ENCODE data around the gene CENPL.
"Not testable (repeated sequence)": the region's sequence is repeated elsewhere in the genome, so short reads cannot be mapped to it uniquely, and the experiment has no call there.

Gene CENPL

DNA sequence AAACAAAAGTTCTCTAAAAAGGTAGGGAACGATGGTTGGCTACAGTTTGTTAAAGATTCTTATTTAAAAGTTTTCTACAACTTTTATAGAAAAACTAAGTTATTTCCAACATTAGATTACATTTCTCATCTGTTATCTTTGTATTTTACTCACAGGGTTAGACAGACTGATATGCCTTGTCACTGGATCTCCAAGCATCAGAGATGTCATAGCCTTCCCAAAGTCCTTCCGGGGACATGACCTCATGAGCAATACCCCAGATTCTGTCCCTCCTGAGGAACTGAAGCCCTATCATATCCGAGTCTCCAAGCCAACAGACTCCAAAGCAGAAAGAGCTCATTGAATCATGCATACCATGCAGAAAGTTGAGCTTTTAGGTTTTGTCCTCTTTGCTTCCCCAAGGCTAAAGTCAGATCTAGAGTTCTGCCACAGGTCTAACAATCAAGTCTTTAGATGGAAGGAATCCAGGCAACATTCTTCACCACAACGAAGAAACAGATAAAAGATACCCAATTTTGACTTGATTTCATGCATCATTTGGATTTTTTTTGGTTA, 32.8 kb upstream of the CENPL start:
- in situ Hi-C loops (cut with MboI; ENCODE audit: low sequenced_read_pairs), result no loop called here

DNA sequence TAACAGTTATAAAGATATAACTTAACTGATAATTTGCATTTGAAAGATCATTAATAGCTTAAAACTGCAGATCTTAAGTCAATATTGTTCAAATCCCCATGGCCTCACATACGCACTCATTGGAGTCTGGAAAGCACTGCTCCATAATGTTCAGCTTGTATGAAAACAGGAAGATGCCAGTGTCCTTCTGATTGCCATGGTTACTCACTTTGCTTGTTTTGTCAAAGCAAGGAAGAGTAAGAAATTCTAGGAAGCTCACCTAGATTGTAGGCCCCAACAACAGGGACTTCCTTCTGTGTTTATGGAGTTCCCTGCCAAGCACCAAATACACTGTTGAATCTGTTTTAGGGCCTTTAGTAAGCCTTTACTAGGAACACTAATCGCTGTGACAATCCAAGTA, 32.2 kb upstream of the CENPL start:
- in situ Hi-C loops (cut with MboI; ENCODE audit: low sequenced_read_pairs), result no loop called here

DNA sequence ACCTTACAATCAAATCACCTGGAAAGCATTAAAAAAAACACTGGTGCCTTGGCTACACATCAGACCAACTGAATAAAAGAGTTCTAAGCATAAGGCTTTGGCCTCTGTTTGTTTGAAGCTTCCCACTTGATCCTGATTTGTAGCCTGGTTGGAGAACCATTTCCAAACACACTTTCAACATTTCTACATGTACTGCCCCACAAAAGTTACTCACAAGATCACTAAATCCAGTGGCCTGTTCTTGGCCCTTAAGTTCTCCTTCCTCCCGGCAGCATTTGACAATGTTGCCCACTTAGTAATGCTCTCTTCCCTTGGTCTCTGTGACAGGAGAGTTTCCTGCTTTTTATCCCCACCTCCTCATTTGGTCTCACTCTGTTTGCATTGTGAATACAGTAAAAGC, 31.3 kb upstream of the CENPL start:
- in situ Hi-C loops (cut with MboI; ENCODE audit: low sequenced_read_pairs), result no loop called here

DNA sequence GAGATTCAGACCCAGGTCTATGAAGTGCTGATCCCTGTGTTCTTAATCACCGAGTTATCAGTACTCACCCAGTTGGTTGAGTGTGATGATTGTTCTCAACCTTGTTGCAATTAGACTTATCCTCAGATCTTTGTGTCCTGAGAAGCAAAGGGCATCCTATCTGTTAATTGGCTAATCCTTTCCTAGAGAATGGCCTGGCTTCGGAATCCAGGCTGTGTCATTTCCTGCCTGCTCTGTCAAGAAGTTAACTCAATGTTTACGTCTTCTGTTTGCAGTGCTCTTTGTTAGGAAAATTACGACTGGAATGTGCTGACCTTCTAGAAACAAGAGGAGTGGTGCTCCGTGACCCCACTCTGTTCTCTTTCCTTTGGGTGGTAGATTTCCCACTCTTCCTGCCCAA, 28.4 kb upstream of the CENPL start:
- in situ Hi-C loops (cut with MboI; ENCODE audit: low sequenced_read_pairs), result no loop called here

DNA sequence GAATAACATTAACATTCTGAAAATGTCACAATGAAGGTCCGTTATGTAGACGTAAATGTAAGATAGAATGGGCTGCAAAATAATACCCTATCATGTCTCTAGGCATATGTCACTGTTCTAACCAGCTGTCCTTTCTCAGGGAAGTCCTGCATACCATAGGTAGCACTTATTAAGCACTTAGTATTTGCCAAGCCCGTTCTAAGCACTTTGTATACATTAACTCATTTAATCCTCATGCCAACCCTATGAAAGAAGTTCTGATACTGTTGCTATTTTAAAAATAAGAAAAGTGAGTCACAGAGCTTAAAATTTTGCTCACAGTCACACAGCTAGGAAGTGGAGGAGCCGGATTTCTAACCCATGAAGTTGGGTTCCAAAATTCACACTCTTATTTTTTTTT, 27.4 kb upstream of the CENPL start:
- in situ Hi-C loops (cut with MboI; ENCODE audit: low sequenced_read_pairs), result no loop called here

DNA sequence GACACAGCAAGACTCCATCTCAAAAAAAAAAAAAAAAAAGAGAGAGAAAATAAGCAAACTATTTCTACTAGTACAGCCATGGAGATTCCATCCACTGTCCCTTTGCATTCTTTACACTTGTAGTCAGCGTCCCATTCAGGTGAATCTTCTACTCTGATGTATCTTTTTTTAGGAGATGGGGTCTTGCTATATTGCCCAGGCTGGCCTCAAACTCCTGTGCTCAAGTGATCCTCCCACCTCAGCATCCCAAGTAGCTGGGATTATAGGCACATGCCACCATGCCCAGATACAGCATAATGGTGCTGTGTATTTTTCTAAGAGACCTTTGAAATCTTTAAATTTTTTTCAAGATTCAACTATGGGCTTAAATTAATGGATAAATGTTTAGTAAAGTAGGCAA, 8.1 kb upstream of the CENPL start:
- in situ Hi-C loops (cut with MboI; ENCODE audit: low sequenced_read_pairs), result loop anchor here (25.0 kb wide), 2 partner anchors 395 to 1095 kb away; no protein-coding TSS in a partner anchor

DNA sequence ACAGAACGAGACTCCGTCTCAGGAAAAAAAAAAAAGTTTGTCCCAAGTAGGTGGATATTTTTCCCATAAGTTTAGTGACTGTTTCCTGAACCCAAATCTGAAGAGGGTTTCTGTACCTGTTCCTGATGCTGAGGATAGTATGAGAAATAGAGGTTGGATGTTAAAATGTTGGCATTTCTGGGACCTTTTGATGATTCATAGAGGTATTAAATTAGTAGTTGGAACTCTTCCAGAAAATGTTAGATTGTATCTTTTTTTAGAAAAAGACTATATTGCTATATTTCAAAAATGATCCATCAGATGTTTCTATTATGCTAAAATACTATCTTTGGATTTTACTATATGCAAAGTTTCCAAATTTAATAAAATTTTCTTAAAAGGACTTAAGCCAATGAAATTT, 2.9 kb upstream of the CENPL start:
- in situ Hi-C loops (cut with MboI; ENCODE audit: low sequenced_read_pairs), result loop anchor here (25.0 kb wide), 2 partner anchors 390 to 1090 kb away; no protein-coding TSS in a partner anchor

DNA sequence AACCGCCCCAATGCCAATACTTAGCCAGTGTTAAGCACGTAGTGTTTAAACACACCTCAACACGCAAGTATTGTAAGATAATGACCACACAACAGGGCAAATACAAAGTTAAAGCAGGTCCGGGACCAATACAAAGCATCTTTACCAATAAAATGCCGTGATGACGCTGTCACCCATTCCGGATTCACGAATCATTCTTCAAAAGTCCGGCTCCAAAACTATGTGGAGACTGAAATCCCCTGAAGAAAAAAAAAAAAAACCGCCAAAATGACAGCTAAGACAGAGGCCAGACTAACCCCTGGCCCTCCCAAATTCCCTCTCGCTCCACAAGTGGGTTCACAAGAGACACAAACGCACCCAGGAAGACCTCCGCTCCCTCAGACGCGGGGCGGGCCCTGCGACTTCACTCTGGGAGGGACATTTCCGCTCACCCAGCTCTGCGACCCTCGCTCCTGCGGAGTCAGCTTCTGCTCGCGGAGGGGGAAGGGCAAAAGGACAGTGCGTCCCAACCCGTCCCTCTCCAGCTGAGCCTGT, 835 bp downstream of the CENPL start:
- in situ Hi-C loops (cut with MboI; ENCODE audit: low sequenced_read_pairs), result no loop called here

DNA sequence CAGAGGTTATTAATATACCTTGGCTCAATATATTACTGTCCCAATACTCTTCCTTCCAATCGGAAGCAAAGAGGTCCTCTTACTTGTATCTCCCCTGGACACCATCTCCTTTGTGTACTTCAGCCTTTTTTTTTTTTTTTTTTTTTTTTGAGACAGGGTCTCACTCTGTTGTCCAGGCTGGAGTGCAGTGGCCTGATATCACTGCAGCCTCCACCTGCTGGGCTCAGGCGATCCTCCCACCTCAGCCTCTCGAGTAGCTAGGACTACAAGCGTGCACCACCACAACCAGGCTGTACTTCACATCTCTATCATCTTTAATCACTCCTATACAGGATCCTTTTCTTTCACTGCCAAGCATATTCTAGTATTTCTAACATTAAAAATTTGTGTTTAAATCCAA, 3.0 kb downstream of the CENPL start:
- in situ Hi-C loops (cut with MboI; ENCODE audit: low sequenced_read_pairs), result no loop called here

DNA sequence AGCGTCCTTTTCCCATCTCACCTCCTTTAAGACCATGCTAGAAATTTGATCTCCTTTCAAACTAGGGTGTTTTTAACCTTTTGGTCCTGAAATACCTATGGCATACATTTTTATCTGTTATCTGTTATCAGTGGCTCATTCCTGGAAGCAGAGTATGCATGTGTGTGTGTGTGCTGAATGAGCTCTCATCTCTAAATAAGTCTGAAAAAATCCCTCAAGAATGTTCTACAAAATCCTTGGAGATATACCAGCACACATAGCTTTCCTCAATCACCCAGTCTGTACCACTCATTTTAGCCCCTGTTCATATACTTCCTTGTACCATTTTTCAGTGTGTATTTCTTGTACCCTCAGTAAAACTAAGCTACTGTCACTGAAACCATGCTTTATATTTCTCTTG, 6.2 kb downstream of the CENPL start:
- in situ Hi-C loops (cut with MboI; ENCODE audit: low sequenced_read_pairs), result no loop called here

DNA sequence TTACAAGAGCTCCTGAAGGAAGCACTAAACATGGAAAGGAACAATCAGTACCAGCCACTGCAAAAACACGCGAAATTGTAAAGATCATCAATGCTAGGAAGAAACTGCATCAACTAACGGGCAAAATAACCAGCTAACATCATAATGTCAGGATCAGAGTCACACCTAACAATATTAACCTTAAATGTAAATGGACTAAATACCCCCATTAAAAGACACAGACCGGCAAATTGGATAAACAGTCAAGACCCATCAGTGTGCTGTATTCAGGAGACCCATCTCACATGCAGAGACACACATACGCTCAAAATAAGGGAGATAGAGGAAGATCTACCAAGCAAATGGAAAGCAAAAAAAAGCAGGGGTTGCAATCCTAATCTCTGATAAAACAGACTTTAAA, 11.0 kb downstream of the CENPL start:
- in situ Hi-C loops (cut with MboI; ENCODE audit: low sequenced_read_pairs), result not testable (repeated sequence)

DNA sequence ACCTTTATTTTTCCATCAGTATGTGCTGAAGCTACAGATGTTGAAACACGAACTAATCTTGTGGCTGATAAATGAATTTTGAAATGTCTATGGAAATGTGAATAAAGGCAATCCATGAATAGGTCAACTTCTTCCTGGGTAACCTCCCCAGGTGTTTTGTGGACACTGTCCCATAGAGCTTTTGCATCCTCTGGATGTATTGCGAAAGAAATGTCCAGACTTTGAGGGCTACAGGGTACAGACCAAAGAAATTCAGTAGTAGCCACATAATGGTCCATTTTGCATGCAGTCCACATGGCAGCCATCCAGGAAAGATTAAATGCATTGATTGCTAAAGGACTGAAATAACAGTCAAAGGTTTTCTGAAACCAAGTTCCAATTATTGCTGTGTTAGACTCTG, 21.7 kb downstream of the CENPL start:
- in situ Hi-C loops (cut with MboI; ENCODE audit: low sequenced_read_pairs), result no loop called here

DNA sequence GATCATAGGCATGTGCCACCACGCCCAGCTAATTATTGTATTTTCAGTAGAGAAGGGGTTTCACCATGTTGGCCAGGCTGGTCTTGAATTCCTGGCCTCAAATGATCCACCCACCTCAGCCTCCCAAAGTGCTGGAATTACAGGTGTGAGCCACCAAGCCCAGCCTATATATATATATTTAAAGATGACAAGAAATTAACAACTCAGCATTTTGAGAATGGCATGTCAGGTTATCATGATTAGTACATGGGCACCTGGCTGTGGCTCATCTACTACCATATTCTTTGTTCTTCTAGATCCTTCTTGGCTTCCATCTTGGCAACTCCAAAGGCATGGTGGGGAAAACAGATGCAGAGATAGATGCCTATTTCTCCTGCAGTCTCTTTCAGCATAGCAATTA, 24.7 kb downstream of the CENPL start:
- in situ Hi-C loops (cut with MboI; ENCODE audit: low sequenced_read_pairs), result not testable (repeated sequence)

DNA sequence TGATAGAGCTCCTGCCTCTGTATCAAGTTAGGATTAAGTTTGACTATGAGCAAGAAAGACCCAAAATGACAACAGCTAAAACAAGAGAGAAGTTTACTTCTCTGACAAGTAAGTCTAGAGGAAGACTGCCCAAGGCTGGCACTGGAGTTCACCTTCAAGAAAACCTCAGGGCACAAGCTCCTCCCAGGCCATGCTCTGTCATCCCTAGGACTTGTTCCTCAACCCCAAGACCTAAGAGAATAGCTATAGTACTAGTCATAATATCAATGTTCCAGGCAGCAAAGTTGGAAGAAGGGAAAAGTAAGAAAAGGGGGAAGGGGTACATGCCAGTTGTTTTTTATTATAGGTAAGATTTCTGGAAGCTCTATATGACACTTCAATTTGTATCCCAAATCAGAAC, 26.6 kb downstream of the CENPL start:
- in situ Hi-C loops (cut with MboI; ENCODE audit: low sequenced_read_pairs), result no loop called here

DNA sequence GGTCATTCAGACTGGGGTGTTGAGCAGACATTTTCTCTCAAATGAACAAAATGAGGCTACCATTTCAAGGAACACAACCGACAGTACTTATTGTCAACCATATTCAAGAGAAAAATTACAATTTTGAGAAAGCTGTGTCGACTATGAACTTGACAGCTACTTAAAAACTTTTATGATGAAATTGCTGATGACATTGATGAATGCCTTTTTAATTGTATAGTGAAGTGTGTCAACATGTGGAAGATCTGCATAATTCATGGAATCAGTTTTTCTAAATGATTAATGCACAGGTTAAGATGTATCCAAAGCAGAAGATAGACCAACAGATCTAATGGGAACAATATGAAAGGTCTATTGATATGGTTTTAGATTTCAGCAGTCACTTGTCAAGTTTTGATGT, 34.8 kb downstream of the CENPL start:
- in situ Hi-C loops (cut with MboI; ENCODE audit: low sequenced_read_pairs), result no loop called here

DNA sequence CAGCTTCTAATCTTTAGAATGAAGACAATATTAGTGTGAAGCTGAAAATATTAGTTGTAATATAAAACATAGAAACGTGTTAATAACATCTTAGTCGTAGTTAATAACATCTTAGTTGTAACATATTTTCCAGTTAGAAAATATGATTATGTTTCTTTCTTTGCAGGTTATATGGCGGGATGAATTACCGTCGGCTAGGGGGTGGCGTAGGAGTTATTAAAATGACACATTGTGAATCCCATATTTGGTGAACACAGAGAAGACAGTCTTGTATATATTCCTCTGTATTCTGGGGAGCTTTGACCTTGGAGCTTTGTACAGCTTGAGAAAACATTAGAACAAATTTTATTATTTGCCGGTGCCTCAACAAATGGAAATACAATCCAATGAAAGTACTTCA, 39.7 kb downstream of the CENPL start:
- in situ Hi-C loops (cut with MboI; ENCODE audit: low sequenced_read_pairs), result no loop called here

DNA sequence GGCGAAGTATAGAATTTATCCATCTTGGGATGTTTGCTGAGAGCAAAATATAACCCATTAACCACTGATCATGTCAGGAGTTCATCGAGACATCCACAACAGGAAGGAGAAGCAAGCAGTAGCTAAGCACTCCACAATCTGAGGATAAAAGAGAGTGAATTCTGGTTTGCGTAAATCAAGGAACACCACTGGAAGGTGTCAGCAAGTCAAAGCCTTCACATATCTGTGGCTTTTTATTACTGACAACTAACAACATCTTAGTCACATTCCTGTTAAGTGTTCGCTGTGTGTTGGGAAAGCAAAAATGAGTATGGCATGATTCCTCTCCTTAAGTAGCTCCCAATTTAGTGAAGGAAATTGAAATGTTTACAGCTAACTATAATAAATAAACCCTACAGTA, 44.7 kb downstream of the CENPL start:
- in situ Hi-C loops (cut with MboI; ENCODE audit: low sequenced_read_pairs), result no loop called here

DNA sequence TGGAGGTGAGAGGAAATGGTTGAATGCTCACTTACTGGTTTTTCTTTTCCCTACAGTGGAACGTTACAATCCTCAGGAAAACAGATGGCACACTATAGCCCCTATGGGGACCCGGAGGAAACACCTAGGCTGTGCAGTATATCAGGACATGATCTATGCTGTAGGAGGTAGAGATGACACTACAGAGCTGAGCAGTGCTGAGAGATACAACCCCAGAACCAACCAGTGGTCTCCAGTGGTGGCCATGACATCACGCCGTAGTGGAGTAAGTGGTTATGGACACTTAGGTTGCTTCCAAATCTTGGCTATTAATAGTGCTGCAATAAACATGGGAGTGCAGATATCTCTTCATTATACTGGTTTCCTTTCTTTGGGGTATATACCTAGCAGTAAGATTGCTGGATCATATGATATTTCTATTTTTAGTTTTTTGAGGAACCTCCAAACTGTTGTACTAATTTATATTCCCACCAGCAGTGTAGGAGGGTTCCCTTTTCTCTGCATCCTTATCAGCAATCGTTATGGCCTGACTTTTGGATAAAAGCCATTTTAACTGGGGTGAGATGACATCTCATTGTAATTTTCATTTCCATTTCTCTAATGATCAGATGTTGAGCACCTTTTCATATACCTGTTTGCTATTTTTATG, 49.0 kb downstream of the CENPL start:
- in situ Hi-C loops (cut with MboI; ENCODE audit: low sequenced_read_pairs), result no loop called here

DNA sequence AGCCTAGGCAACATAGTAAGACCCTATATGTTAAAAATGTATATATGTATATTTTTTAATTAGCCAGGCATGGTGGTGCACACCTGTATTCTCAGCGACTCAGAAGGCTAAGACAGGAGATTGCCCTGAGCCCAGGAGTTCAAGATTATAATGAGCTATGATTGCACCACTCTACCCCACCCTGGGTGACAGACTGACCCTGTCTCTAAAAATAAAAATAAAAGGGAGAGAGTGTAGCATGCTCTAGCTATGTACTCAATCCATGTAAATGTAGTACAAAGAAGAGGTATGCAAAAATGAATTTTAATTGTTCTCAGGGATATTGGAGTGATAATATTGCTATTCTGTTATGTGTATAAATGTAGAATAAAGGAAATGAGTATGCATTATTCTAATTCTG, 53.1 kb downstream of the CENPL start:
- in situ Hi-C loops (cut with MboI; ENCODE audit: low sequenced_read_pairs), result no loop called here

DNA sequence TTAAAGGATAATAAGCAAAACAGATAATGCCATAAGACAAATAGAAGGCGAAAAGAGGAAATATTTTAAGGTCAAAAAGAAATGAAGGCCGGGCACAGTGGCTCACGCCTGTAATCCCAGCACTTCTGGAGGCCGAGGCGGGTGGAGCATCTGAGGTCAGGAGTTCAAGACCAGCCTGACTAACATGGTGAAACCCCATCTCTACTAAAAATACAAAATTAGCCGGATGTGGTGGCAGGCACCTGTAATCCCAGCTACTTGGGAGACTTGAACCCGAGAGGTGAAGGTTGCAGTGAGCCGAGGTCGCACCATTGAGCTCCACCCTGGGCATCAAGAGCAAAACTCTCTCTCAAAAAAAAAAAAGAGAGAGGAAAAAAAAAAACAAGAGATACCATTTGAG, 54.4 kb downstream of the CENPL start:
- in situ Hi-C loops (cut with MboI; ENCODE audit: low sequenced_read_pairs), result not testable (repeated sequence)

DNA sequence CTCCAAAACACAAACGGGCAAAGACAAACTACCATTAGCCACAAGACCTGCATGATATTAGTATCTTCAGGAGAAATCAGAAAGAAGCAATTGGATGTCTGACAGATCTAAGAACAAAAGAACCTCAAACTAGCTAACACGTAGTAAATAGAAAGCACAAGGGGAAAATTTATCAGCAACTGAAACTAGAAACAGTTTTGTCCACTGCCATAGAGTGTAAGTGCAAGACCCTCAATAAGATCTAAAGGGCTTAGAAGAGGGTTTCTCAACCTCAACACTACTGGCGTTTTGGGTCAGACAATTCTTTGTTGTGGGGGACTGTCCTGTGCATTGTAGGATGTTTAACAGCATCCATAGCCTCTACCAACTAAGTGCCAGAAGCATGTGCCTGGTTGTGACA, 55.9 kb downstream of the CENPL start:
- in situ Hi-C loops (cut with MboI; ENCODE audit: low sequenced_read_pairs), result no loop called here

DNA sequence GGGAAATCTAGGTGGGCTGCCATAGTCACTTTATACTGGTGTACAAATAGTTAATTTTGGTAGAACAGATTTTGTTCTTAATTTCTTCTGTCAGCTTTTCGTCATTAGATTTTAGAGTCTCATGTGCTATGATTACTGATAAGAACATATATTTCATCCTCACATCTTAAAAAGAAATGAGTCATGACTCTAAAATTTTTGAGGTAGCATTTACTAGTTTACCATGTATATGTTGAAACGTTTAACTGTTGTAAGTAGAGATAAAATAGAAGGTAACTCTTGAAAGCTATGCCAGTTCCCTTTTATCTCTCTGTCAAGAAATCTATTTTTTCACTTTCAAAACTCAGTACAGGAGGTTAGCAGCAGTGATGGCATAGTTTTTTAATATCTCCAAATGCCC, 56.5 kb downstream of the CENPL start:
- in situ Hi-C loops (cut with MboI; ENCODE audit: low sequenced_read_pairs), result no loop called here

DNA sequence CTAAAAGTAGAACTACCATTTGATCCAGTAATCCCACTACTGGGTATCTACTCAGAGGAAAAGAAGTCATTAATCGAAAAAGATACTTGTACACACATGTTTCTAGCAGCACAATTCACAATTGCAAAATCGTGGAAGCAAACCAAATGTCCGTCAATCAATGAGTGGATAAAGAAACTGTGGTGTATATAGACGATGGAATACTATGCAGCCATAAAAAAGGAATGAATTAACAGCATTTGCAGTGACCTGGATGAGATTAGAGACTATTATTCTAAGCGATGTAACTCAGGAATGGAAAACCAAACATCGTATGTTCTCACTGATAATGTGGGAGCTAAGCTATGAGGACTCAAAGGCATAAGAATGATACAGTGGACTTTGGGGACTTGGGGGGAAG, 60.4 kb downstream of the CENPL start:
- in situ Hi-C loops (cut with MboI; ENCODE audit: low sequenced_read_pairs), result not testable (repeated sequence)

Measured in HL-60/S4 treated with retinoic acid at 250 ng/mL for 4 days and 3 days (cell line).